Measurements from ENCODE around the gene CATSPER2. TPM values are rescaled to one million over a fixed set of nuclear protein-coding genes. Genes with fewer than 3 reads are reported as not detected.
"Not testable (repeated sequence)": the region's sequence is repeated elsewhere in the genome, so short reads cannot be mapped to it uniquely, and the experiment has no call there.

The CATSPER2 gene
- total and polyA plus RNA-seq, 2 of the 8 experiments (the other 6 are each of a cell fraction or from before 2014, with no cell fraction given): 1.2 to 1.9 TPM

GRCh38 chr15:43600200-43600599, 48.4 kb downstream of the CATSPER2 start:
- H4K8ac ChIP-seq (ENCODE audit: extremely low read depth, insufficient read depth, low read length); H2BK15ac ChIP-seq (ENCODE audit: low read length); H2AK5ac ChIP-seq (ENCODE audit: low read depth, low read length); H3K27me3 ChIP-seq (replicated peaks in 1 of 4; ENCODE audit: control insufficient read depth in 3 of 4, extremely low read depth in 1 of 4, insufficient read depth in 3 of 4, low read length in 3 of 4); H3K14ac ChIP-seq (ENCODE audit: insufficient read length); H3K9me3 ChIP-seq (ENCODE audit: insufficient read depth in 2 of 2, low read depth in 1 of 2, low read length in 1 of 2); H4K20me1 ChIP-seq (replicated peaks in 1 of 2; ENCODE audit: control insufficient read depth in 1 of 2, insufficient read depth in 2 of 2, low read length in 2 of 2); H3K79me2 ChIP-seq (ENCODE audit: control insufficient read depth in 1 of 2, insufficient read depth in 2 of 2, low read length in 2 of 2); H3K4me3 ChIP-seq (ENCODE audit: extremely low read depth in 1 of 4, insufficient read depth in 2 of 4, low read depth in 3 of 4, low read length in 4 of 4); CTCF ChIA-PET (ENCODE audit: partially characterized antibody); H2BK20ac ChIP-seq (ENCODE audit: low read length); POLR2A ChIA-PET (ENCODE audit: partially characterized antibody); H3K79me1 ChIP-seq (ENCODE audit: low read depth, low read length); H3K27ac ChIP-seq (ENCODE audit: low read depth, low read length); H3K23ac ChIP-seq (ENCODE audit: insufficient read length); H3K4ac ChIP-seq (replicated peaks; ENCODE audit: insufficient read length, low read depth, low read length); H3K9ac ChIP-seq (replicated peaks in 1 of 4; ENCODE audit: extremely low read depth in 1 of 4, low read depth in 3 of 4, low read length in 3 of 4); H2BK12ac ChIP-seq (ENCODE audit: low read depth, low read length); H2BK5ac ChIP-seq (ENCODE audit: low read depth, low read length); H3K23me2 ChIP-seq (ENCODE audit: low read depth, low read length); H2BK120ac ChIP-seq (replicated peaks; ENCODE audit: low read depth, low read length); H3K56ac ChIP-seq (replicated peaks; ENCODE audit: insufficient read length, low read depth, low read length); H3K18ac ChIP-seq (ENCODE audit: extremely low read depth, low read length); H4K91ac ChIP-seq (replicated peaks; ENCODE audit: insufficient read length, low read length); H3K36me3 ChIP-seq (ENCODE audit: control insufficient read depth in 2 of 4, insufficient read depth in 4 of 4, low read length in 3 of 4); DNase-seq (ENCODE audit: low read depth in 1 of 2, low spot score in 2 of 2); H2AFZ ChIP-seq (ENCODE audit: low read length); H4K5ac ChIP-seq (ENCODE audit: insufficient read length, low read depth, low read length); H3K4me2 ChIP-seq (ENCODE audit: insufficient read depth in 1 of 2, low read depth in 2 of 2, low read length in 2 of 2); H3K4me1 ChIP-seq (replicated peaks in 1 of 4; ENCODE audit: control insufficient read depth in 3 of 4, insufficient read depth in 4 of 4, low read length in 3 of 4); FAIRE-seq: not testable (repeated sequence)
- no CpG with 5 or more reads among the region's 2 CpGs for WGBS, 2 experiments (ENCODE audit: extremely low coverage in 1 of 2, insufficient coverage in 1 of 2, insufficient read length in 1 of 2, insufficient replicate concordance in 2 of 2, low coverage in 1 of 2, low lambda C conversion rate in 2 of 2, missing lambda C conversion rate in 1 of 2)

DNA sequence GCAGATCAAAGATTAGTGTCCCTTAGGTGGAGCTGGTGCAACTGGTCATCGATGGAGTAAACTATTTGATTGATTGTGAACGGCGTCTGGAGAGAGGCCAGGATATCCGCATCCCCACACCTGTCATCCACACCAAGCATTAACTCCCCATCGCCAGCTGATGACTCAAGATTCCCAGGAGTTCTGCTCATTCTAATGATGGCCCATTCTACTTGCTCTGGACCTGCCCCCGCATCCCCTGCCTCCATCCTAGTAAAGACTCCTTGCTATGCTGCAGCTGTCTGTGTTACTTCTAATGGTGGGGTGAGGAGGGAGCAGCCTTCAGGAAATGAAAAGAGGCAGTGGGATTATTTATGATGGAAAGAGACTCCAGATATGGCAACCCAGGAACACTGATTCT, 49.5 kb downstream of the CATSPER2 start:
- H3K23ac ChIP-seq (ENCODE audit: insufficient read length); H3K9ac ChIP-seq (replicated peaks in 1 of 4; ENCODE audit: extremely low read depth in 1 of 4, low read depth in 3 of 4, low read length in 3 of 4); H2BK5ac ChIP-seq (ENCODE audit: low read depth, low read length); H3K4me1 ChIP-seq (replicated peaks in 1 of 4; ENCODE audit: control insufficient read depth in 3 of 4, insufficient read depth in 4 of 4, low read length in 3 of 4); POLR2A ChIA-PET (ENCODE audit: partially characterized antibody); H2BK15ac ChIP-seq (ENCODE audit: low read length); H3K79me2 ChIP-seq (ENCODE audit: control insufficient read depth in 1 of 2, insufficient read depth in 2 of 2, low read length in 2 of 2); H3K27me3 ChIP-seq (replicated peaks in 1 of 4; ENCODE audit: control insufficient read depth in 3 of 4, extremely low read depth in 1 of 4, insufficient read depth in 3 of 4, low read length in 3 of 4); H4K8ac ChIP-seq (ENCODE audit: extremely low read depth, insufficient read depth, low read length); H3K4ac ChIP-seq (replicated peaks; ENCODE audit: insufficient read length, low read depth, low read length); H3K23me2 ChIP-seq (ENCODE audit: low read depth, low read length); H2AFZ ChIP-seq (ENCODE audit: low read length); H2BK12ac ChIP-seq (ENCODE audit: low read depth, low read length); H3K56ac ChIP-seq (replicated peaks; ENCODE audit: insufficient read length, low read depth, low read length); H4K91ac ChIP-seq (replicated peaks; ENCODE audit: insufficient read length, low read length); DNase-seq (ENCODE audit: low read depth in 1 of 2, low spot score in 2 of 2); H3K14ac ChIP-seq (ENCODE audit: insufficient read length); H2BK120ac ChIP-seq (replicated peaks; ENCODE audit: low read depth, low read length); H3K4me2 ChIP-seq (ENCODE audit: insufficient read depth in 1 of 2, low read depth in 2 of 2, low read length in 2 of 2); H4K20me1 ChIP-seq (replicated peaks in 1 of 2; ENCODE audit: control insufficient read depth in 1 of 2, insufficient read depth in 2 of 2, low read length in 2 of 2); H2BK20ac ChIP-seq (ENCODE audit: low read length); H4K5ac ChIP-seq (ENCODE audit: insufficient read length, low read depth, low read length); H3K18ac ChIP-seq (ENCODE audit: extremely low read depth, low read length); H3K79me1 ChIP-seq (ENCODE audit: low read depth, low read length); H3K36me3 ChIP-seq (ENCODE audit: control insufficient read depth in 2 of 4, insufficient read depth in 4 of 4, low read length in 3 of 4); H3K27ac ChIP-seq (ENCODE audit: low read depth, low read length); FAIRE-seq; H3K9me3 ChIP-seq (ENCODE audit: insufficient read depth in 2 of 2, low read depth in 1 of 2, low read length in 1 of 2); H3K4me3 ChIP-seq (ENCODE audit: extremely low read depth in 1 of 4, insufficient read depth in 2 of 4, low read depth in 3 of 4, low read length in 4 of 4); H2AK5ac ChIP-seq (ENCODE audit: low read depth, low read length): not testable (repeated sequence)
- WGBS, 2 experiments (ENCODE audit: extremely low coverage in 1 of 2, insufficient coverage in 1 of 2, insufficient read length in 1 of 2, insufficient replicate concordance in 2 of 2, low coverage in 1 of 2, low lambda C conversion rate in 2 of 2, missing lambda C conversion rate in 1 of 2): 85% methylated on average over 6 of the region's 6 CpGs; no CpG with 5 or more reads in 1 of the 2 experiments
- CTCF ChIA-PET (ENCODE audit: partially characterized antibody): interaction anchor here (0.6 kb wide), 1 partner anchor 1997 kb away, joined by 3 read pairs; no protein-coding TSS in a partner anchor

All from H1 (cell line).